GM04503 (cell line): ENCODE data around the gene PRKG2.

Source experiments
- DNase-seq: peaks from one replicate; pipeline ENCODE4 v3.0.0-alpha.2; 2012; ENCODE audit warnings: low read depth

PRKG2 gene

GRCh38 chr4:81093720-81094401 is 121.2 kb downstream of the PRKG2 start:
- no peak for DNase-seq

- DNase-seq = no peak
Observed at GRCh38 chr4:81085979-81086378, 129.0 kb downstream of the PRKG2 start.

- DNase-seq = no peak
Observed at GRCh38 chr4:81085291-81085690, 129.7 kb downstream of the PRKG2 start.

- no peak for DNase-seq
Observed at GRCh38 chr4:81084634-81085033, 130.4 kb downstream of the PRKG2 start.

- DNase-seq = peak; percentile 31
Observed at GRCh38 chr4:81084029-81084428, 131.0 kb downstream of the PRKG2 start.

- no peak for DNase-seq
Observed at GRCh38 chr4:81081156-81081555, 133.9 kb downstream of the PRKG2 start.

- DNase-seq = no peak
Observed at GRCh38 chr4:81071013-81071412, 144.0 kb downstream of the PRKG2 start.

GRCh38 chr4:81069706-81070331 is 145.2 kb downstream of the PRKG2 start:
- peak; percentile 51 for DNase-seq

GRCh38 chr4:81065446-81065845 is 149.6 kb downstream of the PRKG2 start:
- DNase-seq = no peak

- DNase-seq = no peak
Observed at GRCh38 chr4:81062001-81062400, 153.0 kb downstream of the PRKG2 start.

- DNase-seq = no peak
Observed at GRCh38 chr4:81061344-81061730, 153.7 kb downstream of the PRKG2 start.

GRCh38 chr4:81060587-81061343 is 154.3 kb downstream of the PRKG2 start:
- DNase-seq = no peak

- DNase-seq = no peak
Observed at GRCh38 chr4:81058621-81059020, 156.4 kb downstream of the PRKG2 start.

- no peak for DNase-seq
Observed at GRCh38 chr4:81052119-81053068, 162.6 kb downstream of the PRKG2 start.

GRCh38 chr4:81049907-81050306 is 165.1 kb downstream of the PRKG2 start:
- no peak for DNase-seq

- no peak for DNase-seq
Observed at GRCh38 chr4:81049330-81049729, 165.7 kb downstream of the PRKG2 start.

- no peak for DNase-seq
Observed at GRCh38 chr4:81042578-81043365, 172.2 kb downstream of the PRKG2 start.

- DNase-seq = no peak
Observed at GRCh38 chr4:81040012-81040659, 174.9 kb downstream of the PRKG2 start.

GRCh38 chr4:81039351-81039972 is 175.6 kb downstream of the PRKG2 start:
- no peak for DNase-seq

GRCh38 chr4:81038636-81039350 is 176.2 kb downstream of the PRKG2 start:
- DNase-seq = no peak
